8988T (cell line): ENCODE data around the gene RP9.
"Not testable (repeated sequence)": the region's sequence is repeated elsewhere in the genome, so short reads cannot be mapped to it uniquely, and the experiment has no call there.

Experiments used
- DNase-seq: peaks from one replicate; pipeline ENCODE4 v3.0.0; 2011

RP9 gene

GRCh38 chr7:33100770-33101169 is 8.4 kb downstream of the RP9 start:
- no peak for DNase-seq

GRCh38 chr7:33099154-33099940 is 9.9 kb downstream of the RP9 start:
- DNase-seq, result no peak

- DNase-seq, result not testable (repeated sequence)
Observed at GRCh38 chr7:33094745-33095275, 14.4 kb downstream of the RP9 start.

- no peak for DNase-seq
Observed at GRCh38 chr7:33093266-33093665, 15.9 kb downstream of the RP9 start.

- no peak for DNase-seq
Observed at GRCh38 chr7:33091641-33092191, 17.5 kb downstream of the RP9 start.

- no peak for DNase-seq
Observed at GRCh38 chr7:33091111-33091531, 18.1 kb downstream of the RP9 start.

- DNase-seq, result no peak
Observed at GRCh38 chr7:33089142-33089541, 20.1 kb downstream of the RP9 start.

GRCh38 chr7:33087858-33088257 is 21.3 kb downstream of the RP9 start:
- DNase-seq, result no peak

- DNase-seq, result no peak
Observed at GRCh38 chr7:33087356-33087755, 21.8 kb downstream of the RP9 start.

- no peak for DNase-seq
Observed at GRCh38 chr7:33079763-33080690, 29.2 kb downstream of the RP9 start.

- DNase-seq, result no peak
Observed at GRCh38 chr7:33079096-33079495, 30.1 kb downstream of the RP9 start.

GRCh38 chr7:33076737-33077136 is 32.5 kb downstream of the RP9 start:
- no peak for DNase-seq

GRCh38 chr7:33075818-33076518 is 33.2 kb downstream of the RP9 start:
- DNase-seq, result no peak

GRCh38 chr7:33073243-33073642 is 36.0 kb downstream of the RP9 start:
- no peak for DNase-seq

- no peak for DNase-seq
Observed at GRCh38 chr7:33072471-33072870, 36.7 kb downstream of the RP9 start.

- DNase-seq, result no peak
Observed at GRCh38 chr7:33070831-33071230, 38.4 kb downstream of the RP9 start.

GRCh38 chr7:33070277-33070676 is 38.9 kb downstream of the RP9 start:
- DNase-seq, result no peak

- DNase-seq, result no peak
Observed at GRCh38 chr7:33067921-33068320, 41.3 kb downstream of the RP9 start.

- DNase-seq, result no peak
Observed at GRCh38 chr7:33066771-33067170, 42.4 kb downstream of the RP9 start.

GRCh38 chr7:33065981-33066380 is 43.2 kb downstream of the RP9 start:
- no peak for DNase-seq

GRCh38 chr7:33062782-33063443 is 46.3 kb downstream of the RP9 start:
- peak; percentile 73 for DNase-seq
